CD4-positive, alpha-beta memory T cell (primary cell): ENCODE results near the gene LRFN4. TPM values are rescaled to one million over a fixed set of nuclear protein-coding genes. Genes with fewer than 3 reads are reported as not detected.

Experiments used
- CTCF ChIA-PET: fragments of 350-600 bp; sonication (Branson Sonifier 250); formaldehyde crosslinking; loops from one replicate; lab custom pipeline; 2021; ENCODE audit warnings: inconsistent platforms; ENCODE audit not compliant: partially characterized antibody; lab: Charles Lee
- POLR2A ChIA-PET: fragments of 350-600 bp; sonication (Branson Sonifier 250); formaldehyde crosslinking; loops from one replicate; lab custom pipeline; 2021; ENCODE audit not compliant: partially characterized antibody; lab: Charles Lee
- DNase-seq, 5 donors: peaks; one replicate each; pipeline versions ENCODE4 v3.0.0 to v3.0.0-alpha.2; 2020 to 2022; ENCODE audit warnings: mixed read lengths in 1 of 5
- H3K27ac ChIP-seq: one replicate; pipeline ENCODE4 v1.7.0; 2013; ENCODE audit warnings: low read depth, low read length
- H3K27me3 ChIP-seq: 2 replicates; pipeline ENCODE4 v1.7.0; 2013; ENCODE audit warnings: mild to moderate bottlenecking, low read length, moderate library complexity; ENCODE audit not compliant: insufficient read depth
- H3K36me3 ChIP-seq: 2 replicates; pipeline ENCODE4 v1.7.0; 2013; ENCODE audit warnings: mild to moderate bottlenecking, low read length, moderate library complexity; ENCODE audit not compliant: insufficient read depth
- H3K4me1 ChIP-seq: 2 replicates; pipeline ENCODE4 v1.7.0; 2013; ENCODE audit warnings: mild to moderate bottlenecking, low read length, moderate library complexity; ENCODE audit not compliant: insufficient read depth
- H3K4me3 ChIP-seq, 2 donors: one replicate each; pipeline ENCODE4 v1.7.0; 2013; ENCODE audit warnings: low read length in 2 of 2, mild to moderate bottlenecking in 1 of 2
- H3K9me3 ChIP-seq, 2 donors: one replicate each; pipeline ENCODE4 v1.7.0; 2013; ENCODE audit warnings: low read length in 2 of 2, control low read depth in 1 of 2; ENCODE audit not compliant: control insufficient read depth in 1 of 2
- H3K27ac Mint-ChIP-seq, 7 donors: one replicate each; pipeline ENCODE4 v1.8.0; 2020 to 2021; ENCODE audit warnings: mixed read lengths in 7 of 7, mild to moderate bottlenecking in 6 of 7, inconsistent platforms in 3 of 7, moderate library complexity in 3 of 7
- H3K27me3 Mint-ChIP-seq, 2 donors: one replicate each; pipeline ENCODE4 v1.8.0; 2020 to 2021; ENCODE audit warnings: mixed read lengths in 2 of 2
- H3K36me3 Mint-ChIP-seq, 2 donors: one replicate each; pipeline ENCODE4 v1.8.0; 2020 to 2021; ENCODE audit warnings: mixed read lengths in 2 of 2, inconsistent platforms in 1 of 2, mild to moderate bottlenecking in 1 of 2
- H3K4me1 Mint-ChIP-seq, 4 donors: one replicate each; pipeline ENCODE4 v1.8.0; 2020 to 2021; ENCODE audit warnings: mixed read lengths in 4 of 4, mild to moderate bottlenecking in 1 of 4
- H3K4me3 Mint-ChIP-seq, 8 donors: one replicate each; pipeline ENCODE4 v1.8.0; 2020 to 2021; ENCODE audit warnings: mixed read lengths in 8 of 8, mild to moderate bottlenecking in 7 of 8, moderate library complexity in 6 of 8, inconsistent platforms in 3 of 8
- H3K9me3 Mint-ChIP-seq, 8 donors: one replicate each; pipeline ENCODE4 v1.8.0; 2020 to 2021; ENCODE audit warnings: mixed read lengths in 8 of 8, mild to moderate bottlenecking in 5 of 8, inconsistent platforms in 3 of 8, moderate library complexity in 1 of 8
- intact Hi-C: fragments of 100-400 bp; cut with micrococcal nuclease; formaldehyde crosslinking; loops from one replicate; pipeline ENCODE4 v1.15.1; 2023
- polyA plus RNA-seq, 2 donors: library from polyadenylated mRNA; unstranded; fragments of 300-500 nt; fragmentation: Illumina TruSeq; gene quantifications; one replicate each; pipeline ENCODE4 v1.2.3, GENCODE V29; 2021
- total RNA-seq, 2 experiments: library from RNA; stranded (reverse); gene quantifications; one replicate each; pipeline ENCODE4 v1.2.3, GENCODE V29; 2021

LRFN4 gene
- total and polyA plus RNA-seq, 4 experiments from 2014 or later = 0.42 to 5.3 (median 4.0) TPM

- Histone ChIP-seq H3K4me1 (no peaks in the 10 kb centered on the region), H3K27me3 (no peaks in the 10 kb centered on the region), H3K27ac (no peak overlapping the region), H3K4me3 (no peak overlapping the region), H3K36me3 (no peaks in the 10 kb centered on the region), H3K9me3 (no peaks in the 10 kb centered on the region)
- intact Hi-C loops = no loop called here
- no peaks in the 10 kb centered on the region for H3K4me1 Mint-ChIP-seq
- no peaks in the 10 kb centered on the region for H3K36me3 Mint-ChIP-seq
- CTCF ChIA-PET = no interaction called here
- no peaks in the 10 kb centered on the region for H3K9me3 Mint-ChIP-seq
- POLR2A ChIA-PET = no interaction called here
- DNase-seq = no peak
- H3K27me3 Mint-ChIP-seq = no peaks in the 10 kb centered on the region
- no peak overlapping the region for H3K4me3 Mint-ChIP-seq
- no peak overlapping the region for H3K27ac Mint-ChIP-seq
These were observed 48.2 kb downstream of the LRFN4 start for GRCh38 chr11:66904981-66905521.

GRCh38 chr11:66905631-66906030 lies 48.8 kb downstream of the LRFN4 start:
- H3K36me3 ChIP-seq = no peaks in the 10 kb centered on the region
- ChIA-PET POLR2A (no interaction called here), CTCF (no interaction called here)
- intact Hi-C loops = no loop called here
- no peak overlapping the region for H3K4me3 ChIP-seq
- H3K9me3 ChIP-seq = no peaks in the 10 kb centered on the region
- Mint-ChIP-seq H3K27me3 (no peaks in the 10 kb centered on the region), H3K27ac (no peak overlapping the region), H3K9me3 (no peaks in the 10 kb centered on the region), H3K36me3 (no peaks in the 10 kb centered on the region), H3K4me1 (no peaks in the 10 kb centered on the region), H3K4me3 (no peak overlapping the region)
- no peaks in the 10 kb centered on the region for H3K4me1 ChIP-seq
- no peak overlapping the region for H3K27ac ChIP-seq
- no peak for DNase-seq
- H3K27me3 ChIP-seq = no peaks in the 10 kb centered on the region

- Histone ChIP-seq H3K36me3 (no peaks in the 10 kb centered on the region), H3K4me3 (no peak overlapping the region), H3K4me1 (no peaks in the 10 kb centered on the region), H3K27ac (no peak overlapping the region), H3K9me3 (no peaks in the 10 kb centered on the region), H3K27me3 (no peaks in the 10 kb centered on the region)
- H3K4me1 Mint-ChIP-seq = no peaks in the 10 kb centered on the region
- H3K4me3 Mint-ChIP-seq = no peak overlapping the region
- DNase-seq = no peak
- H3K9me3 Mint-ChIP-seq = no peaks in the 10 kb centered on the region
- H3K36me3 Mint-ChIP-seq = no peaks in the 10 kb centered on the region
- intact Hi-C loops = no loop called here
- ChIA-PET POLR2A (no interaction called here), CTCF (no interaction called here)
- H3K27me3 Mint-ChIP-seq = no peaks in the 10 kb centered on the region
- H3K27ac Mint-ChIP-seq = no peak overlapping the region
These were observed 49.3 kb downstream of the LRFN4 start for GRCh38 chr11:66906061-66906733.

- Mint-ChIP-seq H3K36me3 (no peaks in the 10 kb centered on the region), H3K4me3 (no peak overlapping the region), H3K4me1 (no peaks in the 10 kb centered on the region), H3K9me3 (no peaks in the 10 kb centered on the region), H3K27me3 (no peaks in the 10 kb centered on the region), H3K27ac (peak overlapping the region in 1 of 7 donors; percentile 53)
- POLR2A ChIA-PET = no interaction called here
- Histone ChIP-seq H3K9me3 (no peaks in the 10 kb centered on the region), H3K4me3 (no peak overlapping the region), H3K27me3 (no peaks in the 10 kb centered on the region), H3K27ac (no peak overlapping the region), H3K36me3 (no peaks in the 10 kb centered on the region), H3K4me1 (no peaks in the 10 kb centered on the region)
- intact Hi-C loops = no loop called here
- no peak for DNase-seq
- CTCF ChIA-PET = no interaction called here
These were observed 51.1 kb downstream of the LRFN4 start for GRCh38 chr11:66907751-66908630.

GRCh38 chr11:66909181-66909580 lies 52.3 kb downstream of the LRFN4 start:
- H3K36me3 ChIP-seq = no peaks in the 10 kb centered on the region
- H3K27me3 Mint-ChIP-seq = no peaks in the 10 kb centered on the region
- H3K27ac Mint-ChIP-seq = no peak overlapping the region
- no peak overlapping the region for H3K27ac ChIP-seq
- ChIA-PET POLR2A (no interaction called here), CTCF (no interaction called here)
- H3K4me1 Mint-ChIP-seq = no peaks in the 10 kb centered on the region
- no peak overlapping the region for H3K4me3 ChIP-seq
- intact Hi-C loops = no loop called here
- H3K36me3 Mint-ChIP-seq = no peaks in the 10 kb centered on the region
- H3K4me1 ChIP-seq = no peaks in the 10 kb centered on the region
- H3K27me3 ChIP-seq = no peaks in the 10 kb centered on the region
- no peak overlapping the region for H3K4me3 Mint-ChIP-seq
- no peaks in the 10 kb centered on the region for H3K9me3 ChIP-seq
- H3K9me3 Mint-ChIP-seq = no peaks in the 10 kb centered on the region
- DNase-seq = no peak

- no peak for DNase-seq
- Mint-ChIP-seq H3K4me3 (no peak overlapping the region), H3K27me3 (no peaks in the 10 kb centered on the region), H3K36me3 (no peaks in the 10 kb centered on the region), H3K4me1 (no peaks in the 10 kb centered on the region), H3K9me3 (no peaks in the 10 kb centered on the region), H3K27ac (peak overlapping the region in 1 of 7 donors; percentile 47)
- Histone ChIP-seq H3K9me3 (no peaks in the 10 kb centered on the region), H3K4me1 (no peaks in the 10 kb centered on the region), H3K27me3 (no peaks in the 10 kb centered on the region), H3K4me3 (no peak overlapping the region), H3K27ac (no peak overlapping the region), H3K36me3 (no peaks in the 10 kb centered on the region)
- POLR2A ChIA-PET = no interaction called here
- intact Hi-C loops = no loop called here
- CTCF ChIA-PET = no interaction called here
These were observed 53.2 kb downstream of the LRFN4 start for GRCh38 chr11:66910016-66910415.
